MM.1S (cell line): Measurements from ENCODE around the gene SESN2.

ENCODE experiments used
- EZH2 ChIP-seq: fragments of 300-600 bp; sonication (generic); optimal IDR thresholded peaks from 2 replicates; pipeline ENCODE3; 2017; ENCODE audit warnings: low read depth, mild to moderate bottlenecking, antibody characterized with exemption, low read length, mixed read lengths
- EZH2phosphoT487 ChIP-seq: fragments of 300-600 bp; sonication (generic); IDR thresholded peaks from 2 replicates; pipeline ENCODE4 v1.6.1; 2018; ENCODE audit warnings: antibody characterized with exemption, low read length
- TF ChIP-seq, protein P1 (sequence below): fragments of 300-600 bp; sonication (generic); IDR thresholded peaks from 2 replicates; pipeline ENCODE4 v1.5.1; 2016; ENCODE audit warnings: antibody characterized with exemption, low read length, mixed read lengths

DNA sequence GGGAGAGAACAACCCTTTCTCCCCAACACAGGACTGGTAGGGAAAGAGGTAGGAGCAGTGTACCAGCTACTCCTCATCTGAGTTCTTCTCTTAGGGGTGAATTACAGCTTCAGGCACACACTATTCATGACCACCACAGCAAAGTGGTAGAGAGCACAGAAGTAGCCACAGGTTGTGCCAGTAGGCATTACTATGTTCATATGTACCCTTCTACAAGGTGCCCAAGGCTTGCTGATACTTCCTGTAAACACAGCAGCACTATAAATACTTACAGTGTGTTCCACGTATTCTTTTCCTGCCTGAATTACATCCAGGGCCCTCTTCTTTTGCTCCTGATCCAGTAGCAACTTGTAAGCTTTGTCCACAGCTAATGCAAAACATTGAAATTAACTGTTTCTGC lies 49.6 kb upstream of the SESN2 start:
- TF ChIP-seq, protein P1, sequence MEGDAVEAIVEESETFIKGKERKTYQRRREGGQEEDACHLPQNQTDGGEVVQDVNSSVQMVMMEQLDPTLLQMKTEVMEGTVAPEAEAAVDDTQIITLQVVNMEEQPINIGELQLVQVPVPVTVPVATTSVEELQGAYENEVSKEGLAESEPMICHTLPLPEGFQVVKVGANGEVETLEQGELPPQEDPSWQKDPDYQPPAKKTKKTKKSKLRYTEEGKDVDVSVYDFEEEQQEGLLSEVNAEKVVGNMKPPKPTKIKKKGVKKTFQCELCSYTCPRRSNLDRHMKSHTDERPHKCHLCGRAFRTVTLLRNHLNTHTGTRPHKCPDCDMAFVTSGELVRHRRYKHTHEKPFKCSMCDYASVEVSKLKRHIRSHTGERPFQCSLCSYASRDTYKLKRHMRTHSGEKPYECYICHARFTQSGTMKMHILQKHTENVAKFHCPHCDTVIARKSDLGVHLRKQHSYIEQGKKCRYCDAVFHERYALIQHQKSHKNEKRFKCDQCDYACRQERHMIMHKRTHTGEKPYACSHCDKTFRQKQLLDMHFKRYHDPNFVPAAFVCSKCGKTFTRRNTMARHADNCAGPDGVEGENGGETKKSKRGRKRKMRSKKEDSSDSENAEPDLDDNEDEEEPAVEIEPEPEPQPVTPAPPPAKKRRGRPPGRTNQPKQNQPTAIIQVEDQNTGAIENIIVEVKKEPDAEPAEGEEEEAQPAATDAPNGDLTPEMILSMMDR, result no peak
- TF ChIP-seq EZH2 (no peak), EZH2phosphoT487 (no peak)
